ENCODE results near the gene PLCXD3. TPM values are rescaled to one million over a fixed set of nuclear protein-coding genes. Genes with fewer than 3 reads are reported as not detected.

Gene PLCXD3
- total and polyA plus RNA-seq, 9 of the 15 experiments (the other 6 are each of a cell fraction or from before 2014, with no cell fraction given), result not detected

DNA sequence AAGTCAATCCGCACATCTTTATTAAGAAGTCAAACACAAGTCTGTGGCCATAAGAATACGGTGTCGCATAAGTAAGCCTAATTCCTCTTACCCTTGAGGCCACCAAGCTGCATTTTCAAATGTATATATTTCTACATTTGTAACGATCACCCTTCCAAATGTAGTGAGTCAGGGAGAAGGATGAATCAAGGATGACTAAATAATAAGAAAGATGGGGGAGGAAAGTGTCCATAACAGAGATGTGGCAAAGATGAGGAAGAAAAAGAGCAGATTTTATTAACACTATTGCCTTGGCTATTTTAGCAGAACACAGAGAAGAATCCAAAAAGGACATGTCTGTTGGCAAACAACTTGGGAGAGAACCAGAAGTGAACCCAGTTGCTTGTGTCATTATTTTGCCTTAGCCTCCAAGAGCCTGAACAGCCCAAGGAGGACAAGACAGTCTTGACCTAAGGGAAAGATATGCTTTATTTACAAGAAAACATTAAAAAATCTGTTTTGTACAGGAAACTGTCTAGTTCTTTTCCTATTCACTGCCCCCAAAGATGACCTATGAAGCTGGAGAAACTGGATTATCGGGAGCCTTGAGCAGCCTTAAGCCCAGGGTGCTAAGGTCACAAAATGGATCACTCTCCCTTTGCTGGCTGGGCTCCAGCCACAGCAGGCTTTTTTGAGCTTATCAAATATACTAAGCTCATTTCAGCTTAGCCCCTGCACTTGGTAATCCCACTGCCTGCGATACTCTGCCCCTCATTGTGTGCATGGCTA is 101.5 kb downstream of the PLCXD3 start:
- ATAC-seq (no peak), DNase-seq (ENCODE audit: extremely low read depth in 1 of 4, low spot score in 3 of 4) (no peak), FAIRE-seq (no peak)
- no peak overlapping the region for H3K4me2 ChIP-seq (ENCODE audit: insufficient read depth, low read length)
- TF ChIP-seq ZSCAN29 (IDR thresholded peaks at IDR 0.05) (no peak), SMAD4 (CRISPR knock-in tag; conservative IDR thresholded peaks at IDR 0.05) (no peak), ZNF431 (CRISPR knock-in tag; IDR thresholded peaks at IDR 0.05) (no peak), SMARCA5 (IDR thresholded peaks at IDR 0.05) (no peak), BACH1 (tag; IDR thresholded peaks at IDR 0.05) (no peak), SIRT6 (IDR thresholded peaks at IDR 0.05; ENCODE audit: low read depth, low read length) (no peak), CREB3 (tag; conservative IDR thresholded peaks at IDR 0.05; ENCODE audit: low read depth) (no peak), ZKSCAN1 (IDR thresholded peaks at IDR 0.05; ENCODE audit: low read depth, low read length) (no peak), KLF13 (tag; IDR thresholded peaks at IDR 0.05; ENCODE audit: borderline replicate concordance, low read depth) (no peak), ZBTB5 (IDR thresholded peaks at IDR 0.05) (no peak)
- no peak overlapping the region for H2AFZ ChIP-seq (ENCODE audit: low read depth, low read length)
- 5% methylated on average over 6 of the region's 6 CpGs for WGBS (ENCODE audit: insufficient coverage, low coverage, missing lambda C conversion rate)
- H3K4me1 ChIP-seq (replicated peaks in 1 of 2; ENCODE audit: control insufficient read depth in 2 of 2, insufficient read depth in 2 of 2, low read length in 2 of 2), result no peaks in the 10 kb centered on the region
- intact Hi-C loops (cut with micrococcal nuclease), result no loop called here
- H3K79me2 ChIP-seq (ENCODE audit: control insufficient read depth, insufficient read depth, low read length), result no peaks in the 10 kb centered on the region
- in situ Hi-C loops (cut with MboI), result no loop called here
- POLR2A ChIA-PET, result no interaction called here
- CTCF ChIA-PET (ENCODE audit: low intra/inter-chr PET ratio), result no interaction called here
- H3K9me3 ChIP-seq (replicated peaks; ENCODE audit: control insufficient read depth, insufficient read depth, low read depth, low read length), result no peaks in the 10 kb centered on the region; the same call in 1 of the 2 replicates
- H3K27ac ChIP-seq (ENCODE audit: extremely low read depth, low read depth, low read length), result no peak overlapping the region
- H4K20me1 ChIP-seq (replicated peaks; ENCODE audit: control insufficient read depth, insufficient read depth, low read length), result no peaks in the 10 kb centered on the region
- no peaks in the 10 kb centered on the region for H3K36me3 ChIP-seq (ENCODE audit: control insufficient read depth, insufficient read depth, low read length)
- no TSS peak for BruUV-seq (replicated peaks)
- H3K9me1 ChIP-seq (ENCODE audit: control insufficient read depth, insufficient read depth, low read length), result no peaks in the 10 kb centered on the region
- H3K4me3 ChIP-seq, result no peak overlapping the region
- no peak overlapping the region for H3K9ac ChIP-seq (ENCODE audit: insufficient read depth in 1 of 2, low read depth in 2 of 2, low read length in 2 of 2)
- H3K27me3 ChIP-seq (ENCODE audit: control insufficient read depth in 2 of 2, insufficient read depth in 2 of 2, low read length in 2 of 2), result no peaks in the 10 kb centered on the region

All from K562 (cell line).